ENCODE data around the gene SIMC1. TPM values are rescaled to one million over a fixed set of nuclear protein-coding genes. Genes with fewer than 3 reads are reported as not detected.
"Not testable (repeated sequence)": the region's sequence is repeated elsewhere in the genome, so short reads cannot be mapped to it uniquely, and the experiment has no call there.

Gene SIMC1
- total RNA-seq, 1 donor from 2014 or later, result 11.6 TPM

- not testable (repeated sequence) for DNase-seq
These were observed 21.8 kb upstream of the SIMC1 start for GRCh38 chr5:176216393-176216916.

- not testable (repeated sequence) for DNase-seq
These were observed 21.0 kb upstream of the SIMC1 start for GRCh38 chr5:176217188-176217729.

- DNase-seq, result not testable (repeated sequence)
These were observed 20.5 kb upstream of the SIMC1 start for GRCh38 chr5:176217764-176218163.

- DNase-seq, result not testable (repeated sequence)
These were observed 16.2 kb upstream of the SIMC1 start for GRCh38 chr5:176222006-176222405.

GRCh38 chr5:176228358-176228757 lies 9.9 kb upstream of the SIMC1 start:
- not testable (repeated sequence) for DNase-seq

- not testable (repeated sequence) for DNase-seq
These were observed 5.0 kb upstream of the SIMC1 start for GRCh38 chr5:176233253-176233652.

DNA sequence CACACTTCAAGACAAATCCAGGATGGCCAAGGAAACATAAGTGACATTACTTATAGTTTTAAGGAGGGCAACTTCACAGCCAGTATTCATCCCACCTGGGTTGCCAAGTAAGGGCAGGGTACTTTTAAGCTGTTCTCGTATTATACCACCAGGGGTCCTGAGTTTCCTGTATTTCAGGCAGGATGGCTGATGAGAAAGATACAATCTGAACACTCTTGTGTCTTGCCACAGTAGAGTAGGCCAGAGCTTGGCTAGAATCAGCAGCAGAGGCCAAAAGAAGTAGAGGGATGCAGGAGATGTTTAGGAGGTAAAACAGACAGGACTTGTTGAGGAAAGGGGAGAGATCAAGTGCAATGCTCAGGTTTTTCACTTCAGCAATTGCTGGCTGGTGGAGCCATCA lies 3.1 kb upstream of the SIMC1 start:
- not testable (repeated sequence) for DNase-seq

DNA sequence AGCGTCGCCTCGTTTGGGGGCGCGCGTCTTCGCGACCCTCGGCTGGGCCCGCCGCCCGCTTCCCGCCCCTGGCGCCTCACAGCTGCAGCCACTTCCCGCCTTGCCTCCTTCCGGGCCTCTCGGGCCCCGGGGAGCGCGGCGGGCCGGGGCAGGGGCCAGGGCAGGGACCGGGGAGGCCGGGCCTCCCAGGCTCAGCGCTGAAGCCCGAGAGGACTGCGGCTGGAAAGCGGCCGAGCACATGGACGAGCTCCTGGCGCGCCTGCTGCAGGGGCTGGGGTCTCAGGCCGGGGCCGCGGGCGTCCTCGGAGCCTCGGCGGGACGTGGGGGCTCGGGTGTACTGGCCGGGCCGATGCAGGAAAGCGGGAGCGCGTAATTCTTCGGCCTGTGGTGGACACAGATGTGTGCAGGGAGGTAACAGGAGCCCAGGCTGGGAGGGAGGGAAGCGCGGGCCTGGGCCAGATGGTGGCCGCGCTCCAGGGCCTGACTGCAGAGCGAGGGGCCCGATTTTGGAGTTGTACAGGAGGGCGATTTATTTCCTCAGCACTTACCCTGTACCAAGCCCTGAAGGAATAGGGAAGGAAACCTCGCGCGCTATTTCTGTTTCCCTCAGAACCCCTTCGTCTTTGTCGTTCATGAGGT lies 540 bp downstream of the SIMC1 start:
- not testable (repeated sequence) for DNase-seq

- DNase-seq, result not testable (repeated sequence)
These were observed 1.1 kb downstream of the SIMC1 start for GRCh38 chr5:176239304-176239703.

GRCh38 chr5:176244318-176244717 lies 6.1 kb downstream of the SIMC1 start:
- not testable (repeated sequence) for DNase-seq

GRCh38 chr5:176245074-176245473 lies 6.8 kb downstream of the SIMC1 start:
- DNase-seq, result not testable (repeated sequence)

DNA sequence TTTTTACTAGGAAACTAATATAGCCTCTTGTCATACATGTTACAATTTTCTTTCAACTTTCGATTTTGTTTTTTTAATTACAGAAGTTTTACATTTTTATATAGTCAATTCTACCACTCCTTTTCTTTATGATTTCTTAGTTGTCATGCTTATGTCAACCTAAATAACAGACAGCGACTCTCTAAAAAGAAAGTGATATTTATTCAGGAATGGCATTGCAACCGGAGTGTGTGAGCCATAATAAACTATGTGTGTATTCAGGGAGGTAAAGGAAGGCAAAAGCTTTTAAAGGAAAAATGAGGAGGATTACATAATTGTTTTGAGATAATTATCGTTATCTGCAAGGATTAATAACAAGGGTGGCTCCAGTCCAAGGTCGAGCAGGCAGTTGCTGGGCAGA lies 7.3 kb downstream of the SIMC1 start:
- not testable (repeated sequence) for DNase-seq

GRCh38 chr5:176250691-176251090 lies 12.5 kb downstream of the SIMC1 start:
- not testable (repeated sequence) for DNase-seq

GRCh38 chr5:176252171-176252570 lies 13.9 kb downstream of the SIMC1 start:
- not testable (repeated sequence) for DNase-seq

GRCh38 chr5:176253370-176254065 lies 15.3 kb downstream of the SIMC1 start:
- not testable (repeated sequence) for DNase-seq

GRCh38 chr5:176254066-176254393 lies 15.8 kb downstream of the SIMC1 start:
- DNase-seq, result not testable (repeated sequence)

- DNase-seq, result not testable (repeated sequence)
These were observed 19.8 kb downstream of the SIMC1 start for GRCh38 chr5:176257871-176258505.

DNA sequence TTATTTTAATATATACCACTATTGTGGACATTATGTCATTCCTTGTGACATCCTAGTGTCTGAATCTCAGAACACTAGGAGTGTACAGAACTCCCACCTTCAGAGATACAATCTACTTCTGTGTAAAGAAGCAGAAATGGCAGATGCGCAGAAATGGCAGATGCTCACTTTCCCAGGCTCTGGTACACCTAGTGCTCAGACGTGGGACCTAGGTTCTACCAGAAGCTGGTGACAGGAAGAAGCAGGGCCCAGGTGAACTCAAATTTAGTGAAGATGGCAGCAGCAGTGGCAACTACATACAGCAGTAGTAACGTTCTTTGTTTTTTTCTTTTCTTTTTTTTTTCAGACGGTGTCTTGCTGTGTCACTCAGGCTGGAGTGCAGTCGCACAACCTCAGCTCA lies 22.5 kb downstream of the SIMC1 start:
- not testable (repeated sequence) for DNase-seq

DNA sequence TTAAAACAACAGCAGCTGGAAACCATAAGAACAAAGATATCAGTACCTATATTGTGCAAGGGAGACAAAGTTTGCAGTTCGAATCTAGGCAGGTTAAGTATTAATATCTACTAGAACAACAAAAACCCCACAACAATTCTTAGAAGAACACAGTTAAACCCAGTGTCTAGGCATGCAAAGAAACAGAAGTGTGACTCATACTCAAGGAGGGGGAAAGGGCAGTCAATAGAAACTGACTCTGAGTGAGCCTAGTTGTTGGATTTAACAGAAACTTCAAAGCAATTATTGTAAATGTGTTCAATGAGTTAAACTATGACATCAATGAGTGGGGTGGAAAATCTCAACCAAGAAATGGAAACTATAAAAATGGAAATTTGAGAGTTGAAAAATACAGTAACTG lies 28.2 kb downstream of the SIMC1 start:
- not testable (repeated sequence) for DNase-seq

DNA sequence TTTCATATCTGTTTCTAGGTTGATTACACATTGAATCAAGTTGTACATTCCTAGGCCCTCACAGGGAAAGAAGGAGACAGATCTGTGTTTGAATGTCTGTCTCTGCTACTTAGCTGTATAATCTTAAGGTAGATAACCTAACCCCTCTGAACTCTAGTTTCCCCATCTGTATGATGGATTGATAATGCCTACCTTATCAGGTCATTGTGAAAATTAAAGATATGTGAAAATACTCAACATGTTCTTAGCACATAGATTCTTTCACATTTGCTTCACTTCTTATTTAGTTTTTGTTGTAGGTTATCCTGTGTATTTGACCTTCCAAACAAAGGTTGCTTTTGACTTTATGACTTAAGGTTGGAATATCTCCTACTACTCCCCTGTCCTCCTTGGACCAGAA lies 50.8 kb downstream of the SIMC1 start:
- not testable (repeated sequence) for DNase-seq

GRCh38 chr5:176290057-176290840 lies 52.0 kb downstream of the SIMC1 start:
- not testable (repeated sequence) for DNase-seq

- not testable (repeated sequence) for DNase-seq
These were observed 67.1 kb downstream of the SIMC1 start for GRCh38 chr5:176305356-176305755.
